GM12865 (cell line): ENCODE data around the gene FADD.

Experiments
- DNase-seq: peaks from one replicate; pipeline ENCODE4 v3.0.0; 2010; ENCODE audit warnings: low read depth
- H3K4me3 ChIP-seq: 2 replicates; pipeline ENCODE4 v1.5.1; 2011; ENCODE audit warnings: mild to moderate bottlenecking, low read depth, low read length, control low read depth
- CTCF ChIP-seq: IDR thresholded peaks from 2 replicates; pipeline ENCODE4 v1.5.1; 2011; ENCODE audit warnings: low read length, control low read depth, low read depth, inconsistent platforms; ENCODE audit not compliant: insufficient read depth; ENCODE audit errors: missing control alignments

FADD gene

DNA sequence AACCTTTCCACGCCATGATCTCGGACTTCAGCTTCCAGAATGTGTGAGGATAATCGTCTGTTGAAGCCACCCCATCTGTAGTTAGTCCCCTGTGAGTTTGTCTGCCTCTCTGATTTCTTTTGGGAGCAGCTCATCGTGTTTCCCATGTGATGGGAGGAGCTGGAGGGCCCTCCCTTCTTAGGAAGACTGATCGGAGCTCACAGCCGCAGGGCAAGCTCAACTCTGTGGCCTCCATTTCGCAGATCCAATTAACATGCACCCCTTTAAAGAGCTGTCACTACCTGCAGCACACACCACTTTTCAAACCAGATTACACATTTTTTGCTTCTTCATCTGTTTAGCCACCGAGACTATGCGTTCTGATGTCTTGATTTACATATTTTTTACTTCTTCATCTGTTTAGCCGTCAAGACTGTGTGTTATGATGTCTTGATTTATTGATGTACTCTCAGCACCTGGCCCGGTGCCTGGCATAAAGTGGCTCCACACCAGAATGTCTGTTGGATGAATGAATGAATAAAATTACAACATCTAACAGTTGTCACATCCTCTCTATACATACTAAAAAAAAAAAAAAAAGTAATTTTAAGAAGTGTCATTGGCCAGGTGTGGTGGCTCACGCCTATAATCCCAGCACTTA lies 52.5 kb downstream of the FADD start:
- no peak overlapping the region for H3K4me3 ChIP-seq
- TF ChIP-seq CTCF, result no peak
- no peak for DNase-seq
